ENCODE measurements around the gene MSANTD3. TPM values are rescaled to one million over a fixed set of nuclear protein-coding genes. Genes with fewer than 3 reads are reported as not detected.

The MSANTD3 gene
- total and polyA plus RNA-seq, 2 of the 13 experiments (the other 11 are each of a cell fraction or from before 2014, with no cell fraction given), result 10.1 to 19.2 TPM

- TF ChIP-seq ZNF646 (CRISPR knock-in tag; IDR thresholded peaks at IDR 0.05) (no peak), ZNF33B (CRISPR knock-in tag; IDR thresholded peaks at IDR 0.05) (no peak), MTA1 (CRISPR knock-in tag; IDR thresholded peaks at IDR 0.05; ENCODE audit: borderline replicate concordance) (no peak), ZNF180 (CRISPR knock-in tag; IDR thresholded peaks at IDR 0.05; ENCODE audit: borderline replicate concordance, low read depth) (no peak), DMTF1 (CRISPR knock-in tag; IDR thresholded peaks at IDR 0.05) (no peak), ZNF329 (CRISPR knock-in tag; IDR thresholded peaks at IDR 0.05; ENCODE audit: low read depth) (no peak), NRL (CRISPR knock-in tag; IDR thresholded peaks at IDR 0.05; ENCODE audit: borderline replicate concordance) (no peak), NR2C2 (CRISPR knock-in tag; IDR thresholded peaks at IDR 0.05; ENCODE audit: borderline replicate concordance) (0 out of 2 replicates have a peak, but pooled peaks have one; percentile 17), KAT7 (CRISPR knock-in tag; IDR thresholded peaks at IDR 0.05; ENCODE audit: borderline replicate concordance) (no peak), TEAD2 (CRISPR knock-in tag; IDR thresholded peaks at IDR 0.05) (no peak), POGZ (CRISPR knock-in tag; IDR thresholded peaks at IDR 0.05) (no peak), NR2F2 (IDR thresholded peaks at IDR 0.05; ENCODE audit: borderline replicate concordance, low read depth) (no peak), KLF15 (CRISPR knock-in tag; IDR thresholded peaks at IDR 0.05; ENCODE audit: borderline replicate concordance) (no peak), UBTF (CRISPR knock-in tag; IDR thresholded peaks at IDR 0.05) (peak; percentile 51; the same call in 1 of the 2 replicates), ZNF598 (CRISPR knock-in tag; IDR thresholded peaks at IDR 0.05; ENCODE audit: borderline replicate concordance) (no peak), ZSCAN29 (CRISPR knock-in tag; conservative IDR thresholded peaks at IDR 0.05) (0 out of 2 replicates have a peak, but pooled peaks have one; percentile 29), ZEB1 (IDR thresholded peaks at IDR 0.05; ENCODE audit: insufficient replicate concordance, low read depth) (no peak), ZBTB1 (CRISPR knock-in tag; IDR thresholded peaks at IDR 0.05; ENCODE audit: borderline replicate concordance) (no peak)
Observed at GRCh38 chr9:100426530-100427365, at the start of gene MSANTD3 (continued).
